ENCODE measurements around the gene MAP3K20. TPM values are rescaled to one million over a fixed set of nuclear protein-coding genes. Genes with fewer than 3 reads are reported as not detected.

MAP3K20 gene
- total RNA-seq, 2 donors from 2014 or later = 22.6 to 38.9 TPM

GRCh38 chr2:173040729-173041128 lies 34.9 kb upstream of the MAP3K20 start:
- Histone ChIP-seq H3K9ac (ENCODE audit: low read depth in 2 of 2, low read length in 2 of 2) (no peak overlapping the region), H3K36me3 (no peaks in the 10 kb centered on the region), H3K9me3 (no peaks in the 10 kb centered on the region), H3K27me3 (no peaks in the 10 kb centered on the region), H3K4me3 (no peak overlapping the region), H3K27ac (no peak overlapping the region), H3K4me1 (no peaks in the 10 kb centered on the region)
- DNase-seq = no peak
- TF ChIP-seq CTCF (IDR thresholded peaks at IDR 0.05) = no peak
- intact Hi-C loops (cut with DNase I) = no loop called here

GRCh38 chr2:173043476-173043875 lies 32.2 kb upstream of the MAP3K20 start:
- Histone ChIP-seq H3K9me3 (no peaks in the 10 kb centered on the region), H3K36me3 (no peaks in the 10 kb centered on the region), H3K27ac (no peak overlapping the region), H3K9ac (ENCODE audit: low read depth in 2 of 2, low read length in 2 of 2) (no peak overlapping the region), H3K27me3 (no peaks in the 10 kb centered on the region), H3K4me3 (no peak overlapping the region), H3K4me1 (no peaks in the 10 kb centered on the region)
- no peak for DNase-seq
- TF ChIP-seq CTCF (IDR thresholded peaks at IDR 0.05) = no peak
- intact Hi-C loops (cut with DNase I) = no loop called here

- DNase-seq = no peak
- intact Hi-C loops (cut with DNase I) = no loop called here
- Histone ChIP-seq H3K9me3 (no peaks in the 10 kb centered on the region), H3K36me3 (no peaks in the 10 kb centered on the region), H3K4me1 (no peaks in the 10 kb centered on the region), H3K27ac (no peak overlapping the region), H3K9ac (ENCODE audit: low read depth in 2 of 2, low read length in 2 of 2) (no peak overlapping the region), H3K4me3 (no peak overlapping the region), H3K27me3 (no peaks in the 10 kb centered on the region)
- TF ChIP-seq CTCF (IDR thresholded peaks at IDR 0.05) = no peak
Observed at GRCh38 chr2:173043897-173044519, 31.6 kb upstream of the MAP3K20 start.

- no peaks in the 10 kb centered on the region for H3K9me3 ChIP-seq
- H3K27ac ChIP-seq = no peak overlapping the region
- H3K4me1 ChIP-seq = no peaks in the 10 kb centered on the region
- H3K9ac ChIP-seq (ENCODE audit: low read depth in 2 of 2, low read length in 2 of 2) = no peak overlapping the region
- DNase-seq = no peak
- no peak for TF ChIP-seq CTCF (IDR thresholded peaks at IDR 0.05)
- H3K4me3 ChIP-seq = no peak overlapping the region
- intact Hi-C loops (cut with DNase I) = no loop called here
- no peaks in the 10 kb centered on the region for H3K36me3 ChIP-seq
- no peaks in the 10 kb centered on the region for H3K27me3 ChIP-seq
Observed at GRCh38 chr2:173044686-173045085, 31.0 kb upstream of the MAP3K20 start.

GRCh38 chr2:173045181-173045580 lies 30.5 kb upstream of the MAP3K20 start:
- H3K27me3 ChIP-seq = no peaks in the 10 kb centered on the region
- no peak for TF ChIP-seq CTCF (IDR thresholded peaks at IDR 0.05)
- H3K9ac ChIP-seq (ENCODE audit: low read depth in 2 of 2, low read length in 2 of 2) = no peak overlapping the region
- no peaks in the 10 kb centered on the region for H3K4me1 ChIP-seq
- no peak overlapping the region for H3K27ac ChIP-seq
- H3K4me3 ChIP-seq = no peak overlapping the region
- no peaks in the 10 kb centered on the region for H3K36me3 ChIP-seq
- DNase-seq = no peak
- intact Hi-C loops (cut with DNase I) = no loop called here
- H3K9me3 ChIP-seq = no peaks in the 10 kb centered on the region

All from colonic mucosa (tissue), 4 donors.